DOHH2 (cell line): Measurements from ENCODE around the gene PAM.

Experiments used
- CTCF ChIP-seq: fragments of 200-600 bp; sonication (generic); IDR thresholded peaks from one replicate; pipeline ENCODE4 v1.5.1; 2014; ENCODE audit warnings: antibody characterized with exemption, mild to moderate bottlenecking, low read depth, low read length; ENCODE audit not compliant: poor library complexity, severe bottlenecking
- EZH2phosphoT487 ChIP-seq: fragments of 200-600 bp; sonication (generic); IDR thresholded peaks from 2 replicates; pipeline ENCODE4 v1.6.1; 2017; ENCODE audit warnings: borderline replicate concordance, mild to moderate bottlenecking, antibody characterized with exemption, low read length, moderate library complexity, mixed read lengths

GRCh38 chr5:102758576-102758975 lies 3.5 kb downstream of the PAM start:
- TF ChIP-seq CTCF: no peak
- no peak for TF ChIP-seq EZH2phosphoT487
